Ovary (tissue), 3 donors: ENCODE measurements around the gene FUT1.

ENCODE experiments used
- CTCF ChIP-seq, 3 donors: fragments of 450-650 bp in 2 of 3; fragments of 200-600 bp in 1 of 3; IDR thresholded peaks; one replicate each; pipeline versions ENCODE4 v1.5.1 to v1.8.0; 2016 to 2022; ENCODE audit warnings: antibody characterized with exemption in 3 of 3, mild to moderate bottlenecking in 1 of 3
- POLR2A ChIP-seq: fragments of 450-650 bp; IDR thresholded peaks from one replicate; pipeline ENCODE4 v1.6.1; 2017; ENCODE audit warnings: antibody characterized with exemption, mild to moderate bottlenecking, moderate library complexity
- donor health status: DM: no; HTN: no; CAD: no.

DNA sequence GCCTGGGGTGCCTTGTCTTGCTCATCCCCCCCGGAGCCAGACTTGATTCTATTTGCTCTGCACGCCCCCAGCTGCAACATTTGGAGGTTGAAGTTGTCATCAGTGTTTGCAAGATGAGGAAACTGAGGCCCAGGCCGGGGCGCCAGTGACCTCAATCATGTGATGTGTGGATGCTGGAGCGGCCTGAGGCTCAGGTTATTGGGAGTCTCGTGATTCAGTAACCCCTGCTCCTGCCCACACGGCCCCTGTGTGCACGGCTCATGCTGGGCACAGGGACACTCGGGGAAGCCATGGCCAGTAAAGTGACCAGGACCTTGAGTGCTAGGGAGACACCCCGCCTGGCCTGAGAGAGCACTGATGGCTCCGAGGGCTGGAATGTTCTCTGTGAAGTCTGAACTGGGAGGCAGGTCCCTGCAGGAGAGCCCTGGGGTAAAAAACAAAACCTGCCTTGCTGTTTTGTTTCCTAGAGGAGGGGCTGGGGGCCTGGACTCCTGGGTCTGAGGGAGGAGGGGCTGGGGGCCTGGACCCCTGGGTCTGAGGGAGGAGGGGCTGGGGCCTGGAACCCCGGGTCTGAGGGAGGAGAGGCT is 4.7 kb upstream of the FUT1 start:
- TF ChIP-seq POLR2A (no peak), CTCF (IDR thresholded peaks at IDR 0.05) (no peak)
